ENCODE measurements around the gene CCNB2. TPM values are rescaled to one million over a fixed set of nuclear protein-coding genes. Genes with fewer than 3 reads are reported as not detected.
"Not testable (repeated sequence)": the region's sequence is repeated elsewhere in the genome, so short reads cannot be mapped to it uniquely, and the experiment has no call there.

CCNB2 gene
- total and polyA plus RNA-seq, 2 experiments from 2014 or later, result 15.3 to 20.9 TPM

- H2AFZ ChIP-seq, result no peak overlapping the region
- no peaks in the 10 kb centered on the region for H4K20me1 ChIP-seq (ENCODE audit: insufficient read depth, poor library complexity, severe bottlenecking)
- DNase-seq (ENCODE audit: low spot score), result peak; percentile 28
- no peaks in the 10 kb centered on the region for H3K79me2 ChIP-seq
- no peaks in the 10 kb centered on the region for H3K9me2 ChIP-seq (replicated peaks; ENCODE audit: insufficient read depth)
- H3K27me3 ChIP-seq, result no peaks in the 10 kb centered on the region
- H3K4me1 ChIP-seq (ENCODE audit: insufficient read depth), result no peaks in the 10 kb centered on the region
- H3K36me3 ChIP-seq (replicated peaks; ENCODE audit: insufficient read depth, low read depth), result no peaks in the 10 kb centered on the region
- H3K4me2 ChIP-seq, result no peak overlapping the region
- H3K27ac ChIP-seq, result no peak overlapping the region
- no peak overlapping the region for H3K4me3 ChIP-seq
- 87% methylated on average over 23 of the region's 23 CpGs for WGBS (ENCODE audit: low lambda C conversion rate, missing lambda C conversion rate)
- no peaks in the 10 kb centered on the region for H3K9me3 ChIP-seq (ENCODE audit: low read depth)
- TF ChIP-seq CTCF (IDR thresholded peaks at IDR 0.05; ENCODE audit: poor library complexity), result peak; percentile 43
- TF ChIP-seq EZH2 (IDR thresholded peaks at IDR 0.05; ENCODE audit: borderline replicate concordance), result no peak
Observed at GRCh38 chr15:59160880-59161593, 56.1 kb downstream of the CCNB2 start.

DNA sequence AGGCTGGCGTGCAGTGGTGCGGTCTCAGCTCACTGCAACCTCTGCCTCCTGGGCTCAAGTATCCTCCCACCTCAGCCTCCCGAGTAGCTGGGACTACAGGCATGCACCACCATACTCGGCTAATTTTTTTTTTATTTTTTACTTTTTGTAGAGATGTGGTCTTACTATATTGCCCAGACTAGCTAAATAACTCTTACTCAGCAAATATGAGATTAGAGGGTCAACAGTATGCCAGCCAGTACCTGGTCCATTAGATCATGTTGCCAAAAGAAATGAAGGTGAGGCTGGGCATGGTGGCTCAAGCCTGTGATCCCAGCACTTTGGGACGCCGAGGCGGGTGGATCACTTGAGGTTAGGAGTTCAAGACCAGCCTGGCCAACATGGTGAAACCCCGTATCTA lies 57.1 kb downstream of the CCNB2 start:
- not testable (repeated sequence) for H3K27me3 ChIP-seq; H3K36me3 ChIP-seq (replicated peaks; ENCODE audit: insufficient read depth, low read depth); H2AFZ ChIP-seq; H3K9me3 ChIP-seq (ENCODE audit: low read depth); H3K9me2 ChIP-seq (replicated peaks; ENCODE audit: insufficient read depth); H3K4me3 ChIP-seq; H3K4me1 ChIP-seq (ENCODE audit: insufficient read depth); H3K79me2 ChIP-seq; H4K20me1 ChIP-seq (ENCODE audit: insufficient read depth, poor library complexity, severe bottlenecking); DNase-seq (ENCODE audit: low spot score); H3K4me2 ChIP-seq; H3K27ac ChIP-seq
- 95% methylated on average over 8 of the region's 8 CpGs for WGBS (ENCODE audit: low lambda C conversion rate, missing lambda C conversion rate)

GRCh38 chr15:59165726-59166125 lies 60.8 kb downstream of the CCNB2 start:
- Histone ChIP-seq H3K27ac (peak overlapping the region; percentile 0), H4K20me1 (ENCODE audit: insufficient read depth, poor library complexity, severe bottlenecking) (no peaks in the 10 kb centered on the region), H3K79me2 (no peaks in the 10 kb centered on the region), H3K27me3 (no peaks in the 10 kb centered on the region), H3K36me3 (replicated peaks; ENCODE audit: insufficient read depth, low read depth) (no peaks in the 10 kb centered on the region), H3K9me3 (ENCODE audit: low read depth) (no peaks in the 10 kb centered on the region), H2AFZ (no peak overlapping the region), H3K9me2 (replicated peaks; ENCODE audit: insufficient read depth) (no peaks in the 10 kb centered on the region), H3K4me1 (ENCODE audit: insufficient read depth) (peaks cover 11% of the 10 kb centered on the region), H3K4me3 (no peak overlapping the region), H3K4me2 (no peak overlapping the region)
- 85% methylated on average over 3 of the region's 3 CpGs for WGBS (ENCODE audit: low lambda C conversion rate, missing lambda C conversion rate)
- no peak for DNase-seq (ENCODE audit: low spot score)
- TF ChIP-seq CTCF (IDR thresholded peaks at IDR 0.05; ENCODE audit: poor library complexity) (no peak), EZH2phosphoT487 (IDR thresholded peaks at IDR 0.05; ENCODE audit: low read depth, severe bottlenecking, unreplicated experiment) (no peak), EZH2 (IDR thresholded peaks at IDR 0.05; ENCODE audit: borderline replicate concordance) (no peak)

GRCh38 chr15:59166166-59166565 lies 61.2 kb downstream of the CCNB2 start:
- no peaks in the 10 kb centered on the region for H3K36me3 ChIP-seq (replicated peaks; ENCODE audit: insufficient read depth, low read depth)
- no peak overlapping the region for H3K4me3 ChIP-seq
- no peak overlapping the region for H3K4me2 ChIP-seq
- TF ChIP-seq EZH2phosphoT487 (IDR thresholded peaks at IDR 0.05; ENCODE audit: low read depth, severe bottlenecking, unreplicated experiment) (no peak), CTCF (IDR thresholded peaks at IDR 0.05; ENCODE audit: poor library complexity) (no peak), EZH2 (IDR thresholded peaks at IDR 0.05; ENCODE audit: borderline replicate concordance) (no peak)
- H4K20me1 ChIP-seq (ENCODE audit: insufficient read depth, poor library complexity, severe bottlenecking), result no peaks in the 10 kb centered on the region
- no peaks in the 10 kb centered on the region for H3K9me2 ChIP-seq (replicated peaks; ENCODE audit: insufficient read depth)
- WGBS (ENCODE audit: low lambda C conversion rate, missing lambda C conversion rate), result 39% methylated on average over 4 of the region's 4 CpGs
- no peaks in the 10 kb centered on the region for H3K27me3 ChIP-seq
- peak overlapping the region; percentile 50 for H3K27ac ChIP-seq
- no peak for DNase-seq (ENCODE audit: low spot score)
- no peaks in the 10 kb centered on the region for H3K9me3 ChIP-seq (ENCODE audit: low read depth)
- no peak overlapping the region for H2AFZ ChIP-seq
- peaks cover 11% of the 10 kb centered on the region for H3K4me1 ChIP-seq (ENCODE audit: insufficient read depth)
- no peaks in the 10 kb centered on the region for H3K79me2 ChIP-seq
